HG03175 (cell line): ENCODE data around the gene COL6A5.
"Not testable (repeated sequence)": the region's sequence is repeated elsewhere in the genome, so short reads cannot be mapped to it uniquely, and the experiment has no call there.

Experiments used
- ATAC-seq: cut with Tn5 transposase; IDR thresholded peaks from one replicate; pipeline ENCODE4 v1.9.1; 2021; ENCODE audit warnings: mild to moderate bottlenecking, moderate library complexity; ENCODE audit not compliant: unreplicated experiment

The COL6A5 gene

DNA sequence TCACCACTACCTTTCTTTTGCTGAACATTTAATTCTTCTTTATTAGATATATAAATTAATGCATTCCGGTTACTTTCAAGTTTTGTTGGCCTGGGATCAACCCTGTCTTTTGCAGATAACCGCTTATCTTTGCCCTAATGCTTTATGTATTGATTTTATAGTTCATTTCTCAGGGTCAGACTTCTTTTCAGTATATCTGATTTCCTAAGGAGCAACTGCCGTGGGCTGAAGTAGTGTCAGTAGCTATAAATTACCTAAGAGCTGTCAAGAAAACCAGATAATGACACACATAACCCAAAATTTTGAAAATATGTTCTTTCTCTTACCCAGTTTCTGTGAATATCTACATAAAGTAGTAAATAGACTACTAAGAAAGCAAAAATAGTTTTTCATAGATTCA lies 38.0 kb downstream of the COL6A5 start:
- no peak for ATAC-seq

GRCh38 chr3:130384476-130385025 lies 39.1 kb downstream of the COL6A5 start:
- no peak for ATAC-seq

DNA sequence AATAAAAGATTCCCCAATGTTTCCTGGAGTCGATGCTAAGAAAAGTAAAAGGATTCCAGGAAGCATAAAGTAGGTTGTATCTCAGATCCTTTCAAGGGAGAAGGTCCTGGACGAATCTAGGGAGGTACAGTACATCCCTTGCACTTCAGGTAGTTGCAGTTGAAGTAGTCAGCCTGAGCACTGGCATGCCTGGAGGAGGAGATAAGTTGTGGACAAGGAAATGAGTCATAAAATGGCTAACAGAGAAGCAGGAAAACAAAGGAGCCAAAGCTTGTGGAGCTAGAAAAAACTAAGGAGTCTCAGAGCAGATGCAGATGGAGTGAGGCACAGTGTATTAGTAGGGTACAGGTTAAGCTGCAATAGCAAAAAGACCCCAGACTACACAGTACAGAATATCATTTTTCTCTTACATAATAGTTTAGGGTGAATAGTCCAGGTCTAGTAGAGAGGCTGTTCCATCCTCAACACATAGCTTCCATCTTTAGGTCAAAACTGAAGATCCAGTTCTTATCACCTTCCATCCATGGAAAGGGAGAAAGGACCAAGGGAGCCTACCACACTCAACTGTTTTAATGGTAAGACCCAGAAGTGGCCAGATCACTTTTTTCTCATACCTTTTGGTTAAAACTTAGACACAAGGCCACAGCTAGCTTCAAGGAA lies 41.3 kb downstream of the COL6A5 start:
- ATAC-seq, result no peak

GRCh38 chr3:130389743-130390478 lies 44.4 kb downstream of the COL6A5 start:
- no peak for ATAC-seq

GRCh38 chr3:130392266-130392665 lies 46.8 kb downstream of the COL6A5 start:
- ATAC-seq, result no peak

DNA sequence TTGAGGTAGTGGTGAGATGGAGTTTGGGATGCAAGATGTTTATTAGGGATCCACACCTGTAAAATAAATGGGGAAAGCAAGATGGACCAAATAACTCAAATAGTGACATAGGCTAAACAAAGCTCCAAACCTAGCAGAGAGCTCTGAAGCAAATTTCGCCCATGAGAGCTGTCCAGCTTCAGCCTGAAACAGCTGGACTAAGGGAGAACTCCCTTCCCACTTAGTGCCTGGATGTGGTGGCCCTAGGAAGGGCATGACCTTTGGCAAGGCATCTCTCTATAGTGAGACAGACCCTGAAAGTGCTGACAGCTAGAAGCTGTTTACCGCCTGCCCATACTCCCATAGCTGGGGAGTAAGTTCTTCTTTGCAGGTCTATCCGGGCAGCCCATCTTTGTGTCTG lies 48.1 kb downstream of the COL6A5 start:
- ATAC-seq, result no peak

GRCh38 chr3:130395331-130395730 lies 49.9 kb downstream of the COL6A5 start:
- no peak for ATAC-seq

- ATAC-seq, result no peak
These were observed 50.4 kb downstream of the COL6A5 start for GRCh38 chr3:130395916-130396315.

GRCh38 chr3:130404401-130404800 lies 58.9 kb downstream of the COL6A5 start:
- ATAC-seq, result no peak

DNA sequence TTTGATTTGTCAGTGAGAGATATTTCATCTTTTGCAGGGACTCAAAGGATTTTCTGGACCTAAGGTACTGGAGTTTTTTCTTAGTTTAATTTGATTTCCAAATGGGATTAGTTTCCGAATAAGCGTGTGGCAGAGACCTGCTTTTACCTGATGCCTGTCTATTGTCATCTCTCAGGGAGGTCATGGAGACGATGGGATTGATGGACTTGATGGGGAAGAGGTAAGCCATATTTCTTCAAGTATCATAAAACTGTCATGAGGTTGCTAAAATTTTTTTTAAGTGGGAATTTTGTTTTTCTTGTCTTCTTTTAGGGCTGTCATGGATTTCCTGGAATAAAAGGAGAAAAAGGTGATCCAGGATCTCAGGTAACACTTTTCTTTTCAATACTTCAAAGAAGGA lies 60.5 kb downstream of the COL6A5 start:
- no peak for ATAC-seq

DNA sequence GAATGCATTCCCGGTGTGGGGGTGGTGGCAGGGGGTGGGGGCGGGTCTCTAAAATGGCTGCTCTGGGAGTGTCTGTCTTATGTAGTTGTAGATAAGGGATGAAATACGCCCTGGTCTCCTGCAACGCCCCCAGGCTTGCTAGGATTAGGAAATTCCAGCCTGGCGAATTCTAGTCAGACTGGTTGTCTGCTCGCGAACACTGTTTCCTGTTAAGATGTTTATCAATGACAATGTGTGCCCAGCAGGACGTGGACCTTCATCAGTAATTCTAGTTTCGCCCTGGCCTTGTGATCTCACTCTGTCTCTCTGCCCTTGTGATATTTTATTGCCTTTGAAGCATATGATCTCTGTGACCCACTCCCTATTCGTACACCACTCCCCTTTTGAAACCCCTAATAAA lies 62.8 kb downstream of the COL6A5 start:
- not testable (repeated sequence) for ATAC-seq

DNA sequence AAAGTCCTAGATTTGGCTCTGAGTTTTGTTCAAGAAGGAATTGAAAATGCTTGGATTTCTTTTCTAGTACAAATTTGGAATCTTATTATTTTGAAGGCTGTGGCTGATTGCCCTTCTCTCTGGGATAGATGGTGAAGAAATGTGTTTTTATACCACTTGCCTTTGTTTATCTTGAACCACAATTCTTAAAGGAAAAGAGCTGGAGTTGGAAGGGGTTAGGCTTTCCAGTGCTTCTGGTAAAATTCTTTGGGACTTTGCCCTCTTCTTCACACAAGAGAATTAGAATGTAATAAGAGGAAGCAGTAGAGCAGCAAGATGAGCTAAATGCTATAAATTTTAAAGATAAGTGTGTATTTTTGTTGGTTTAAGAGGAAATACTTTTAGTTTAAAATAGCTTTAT lies 65.8 kb downstream of the COL6A5 start:
- no peak for ATAC-seq

GRCh38 chr3:130412991-130413560 lies 67.6 kb downstream of the COL6A5 start:
- no peak for ATAC-seq

- ATAC-seq, result no peak
These were observed 69.0 kb downstream of the COL6A5 start for GRCh38 chr3:130414457-130414856.

GRCh38 chr3:130420466-130420865 lies 75.0 kb downstream of the COL6A5 start:
- ATAC-seq, result no peak

- ATAC-seq, result no peak
These were observed 77.6 kb downstream of the COL6A5 start for GRCh38 chr3:130423064-130423463.

DNA sequence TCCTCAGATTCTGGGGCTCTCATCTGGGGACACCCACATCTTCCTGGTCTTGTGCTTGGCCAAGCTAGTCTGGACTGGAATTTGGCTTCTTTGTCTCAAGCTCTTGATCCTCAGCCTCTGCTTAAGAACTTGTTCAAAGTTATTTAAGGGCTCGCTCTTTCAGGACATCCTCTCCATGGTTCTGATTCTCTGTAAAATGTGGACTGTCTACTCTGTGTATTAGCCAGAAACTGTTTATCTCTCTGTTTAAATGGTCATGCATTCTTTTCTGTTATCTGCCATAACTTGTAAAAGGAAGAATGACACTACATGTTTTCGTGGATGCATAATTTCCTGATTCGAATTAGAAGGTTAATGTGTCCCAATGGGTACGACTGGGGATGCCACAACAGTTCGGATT lies 79.4 kb downstream of the COL6A5 start:
- no peak for ATAC-seq

- ATAC-seq, result no peak
These were observed 80.0 kb downstream of the COL6A5 start for GRCh38 chr3:130425484-130425883.

- no peak for ATAC-seq
These were observed 80.7 kb downstream of the COL6A5 start for GRCh38 chr3:130426206-130426605.

DNA sequence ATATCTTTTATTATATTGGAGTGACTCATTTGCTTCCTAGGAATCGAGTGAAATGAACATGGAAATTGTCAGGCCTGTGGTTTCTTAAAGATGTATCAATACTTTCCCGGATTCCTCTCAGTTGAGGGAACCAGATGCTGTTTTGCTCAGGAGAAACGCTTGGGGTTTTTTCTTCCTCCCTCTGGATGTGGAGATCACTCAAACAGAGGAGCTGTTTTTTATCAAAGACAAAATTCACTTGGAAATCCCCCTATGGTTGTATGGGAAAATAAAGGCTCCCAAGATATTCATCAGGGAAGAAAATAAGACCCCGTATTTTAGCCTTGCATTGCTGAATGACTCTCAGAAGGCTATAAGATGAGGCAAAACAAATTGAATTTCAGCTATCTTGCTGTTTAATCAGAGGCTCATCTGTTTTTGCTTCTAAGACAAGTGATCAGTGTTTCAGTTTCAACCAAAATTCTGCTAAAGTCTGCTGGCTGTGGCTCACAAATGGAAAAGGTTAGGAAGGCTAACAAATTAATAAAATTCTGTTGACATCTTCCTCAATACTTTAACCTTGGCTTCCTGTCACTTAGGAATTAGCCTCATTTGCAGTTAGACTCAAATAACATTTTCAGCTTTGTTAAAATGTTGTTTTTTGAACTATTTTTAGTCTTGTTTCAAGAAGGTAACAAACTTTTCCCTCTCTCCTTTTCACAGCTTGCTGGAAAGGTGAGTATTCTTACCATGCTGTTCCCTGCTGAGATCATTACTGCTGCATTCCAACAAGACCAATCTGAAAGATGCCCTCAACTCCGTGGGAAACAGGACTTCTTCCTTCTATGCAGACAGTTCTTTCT lies 83.6 kb downstream of the COL6A5 start:
- no peak for ATAC-seq

DNA sequence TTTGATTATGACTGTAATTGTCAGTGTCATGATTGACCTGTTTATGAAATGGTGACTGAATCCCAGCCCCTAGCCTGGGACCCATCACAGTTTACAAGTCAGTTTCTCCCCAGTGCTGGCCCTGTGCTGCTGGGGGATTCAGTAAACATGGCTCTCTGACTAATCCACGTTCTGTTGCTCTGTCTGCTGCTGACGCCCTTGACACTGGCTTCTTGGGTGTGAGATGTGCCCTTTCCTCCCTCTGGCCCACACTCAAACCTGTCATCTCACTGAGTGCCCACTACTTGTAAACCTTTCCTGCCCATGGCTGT lies 84.2 kb downstream of the COL6A5 start:
- ATAC-seq, result no peak
